GM19328 (cell line): ENCODE results near the gene SLC30A5.

Experiments
- ATAC-seq: cut with Tn5 transposase; IDR thresholded peaks from one replicate; pipeline ENCODE4 v1.9.1; 2021; ENCODE audit warnings: mild to moderate bottlenecking, moderate library complexity; ENCODE audit not compliant: unreplicated experiment

Gene SLC30A5

GRCh38 chr5:69166686-69167492, 73.1 kb downstream of the SLC30A5 start, which contains the start of gene CCNB1:
CCNB1 (plus strand) TSS chr5:69167150; CDS start chr5:69167263, 113 bp downstream.
- peak; percentile 100 for ATAC-seq

- ATAC-seq, result no peak
Observed at GRCh38 chr5:69167493-69167855, 73.7 kb downstream of the SLC30A5 start.

- no peak for ATAC-seq
Observed at GRCh38 chr5:69167929-69168328, 74.1 kb downstream of the SLC30A5 start.

- ATAC-seq, result no peak
Observed at GRCh38 chr5:69170495-69170894, 76.7 kb downstream of the SLC30A5 start.

GRCh38 chr5:69170969-69171368, 77.2 kb downstream of the SLC30A5 start:
- ATAC-seq, result no peak
